ENCODE data around the gene SLC29A2. TPM values are rescaled to one million over a fixed set of nuclear protein-coding genes. Genes with fewer than 3 reads are reported as not detected.
"Not testable (repeated sequence)": the region's sequence is repeated elsewhere in the genome, so short reads cannot be mapped to it uniquely, and the experiment has no call there.

The SLC29A2 gene
- total RNA-seq, 1 donor from 2014 or later: 5.7 TPM

DNA sequence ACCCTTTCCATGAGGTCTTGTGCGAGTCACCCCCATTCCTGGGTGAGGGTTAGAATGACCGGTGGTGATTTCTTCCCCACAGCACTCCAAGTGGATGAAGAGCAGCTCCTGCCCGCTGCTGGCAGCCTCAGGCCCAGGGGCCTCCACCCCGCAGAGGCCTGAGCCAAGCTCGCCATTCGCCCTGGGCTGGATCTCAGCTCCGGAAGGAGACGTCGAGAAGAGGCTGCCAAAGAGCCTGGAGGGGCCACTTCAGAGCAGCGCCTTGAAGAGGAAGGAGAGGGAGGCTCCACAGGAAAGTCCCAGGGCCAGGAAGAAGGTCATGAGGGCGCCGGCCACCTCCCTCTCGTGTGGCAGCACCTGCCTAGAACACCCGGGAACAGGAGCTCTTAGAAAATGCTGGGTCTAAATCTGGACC is 8.4 kb downstream of the SLC29A2 start:
- Mint-ChIP-seq H3K4me1 (ENCODE audit: unreplicated experiment) (no peaks in the 10 kb centered on the region), H3K4me3 (ENCODE audit: unreplicated experiment) (no peak overlapping the region), H3K27me3 (ENCODE audit: unreplicated experiment) (peaks cover 10% of the 10 kb centered on the region), H3K36me3 (ENCODE audit: low read depth, unreplicated experiment) (peaks cover 8% of the 10 kb centered on the region), H3K9me3 (ENCODE audit: unreplicated experiment) (no peaks in the 10 kb centered on the region), H3K27ac (ENCODE audit: unreplicated experiment) (no peak overlapping the region)
- TF ChIP-seq, protein P1, sequence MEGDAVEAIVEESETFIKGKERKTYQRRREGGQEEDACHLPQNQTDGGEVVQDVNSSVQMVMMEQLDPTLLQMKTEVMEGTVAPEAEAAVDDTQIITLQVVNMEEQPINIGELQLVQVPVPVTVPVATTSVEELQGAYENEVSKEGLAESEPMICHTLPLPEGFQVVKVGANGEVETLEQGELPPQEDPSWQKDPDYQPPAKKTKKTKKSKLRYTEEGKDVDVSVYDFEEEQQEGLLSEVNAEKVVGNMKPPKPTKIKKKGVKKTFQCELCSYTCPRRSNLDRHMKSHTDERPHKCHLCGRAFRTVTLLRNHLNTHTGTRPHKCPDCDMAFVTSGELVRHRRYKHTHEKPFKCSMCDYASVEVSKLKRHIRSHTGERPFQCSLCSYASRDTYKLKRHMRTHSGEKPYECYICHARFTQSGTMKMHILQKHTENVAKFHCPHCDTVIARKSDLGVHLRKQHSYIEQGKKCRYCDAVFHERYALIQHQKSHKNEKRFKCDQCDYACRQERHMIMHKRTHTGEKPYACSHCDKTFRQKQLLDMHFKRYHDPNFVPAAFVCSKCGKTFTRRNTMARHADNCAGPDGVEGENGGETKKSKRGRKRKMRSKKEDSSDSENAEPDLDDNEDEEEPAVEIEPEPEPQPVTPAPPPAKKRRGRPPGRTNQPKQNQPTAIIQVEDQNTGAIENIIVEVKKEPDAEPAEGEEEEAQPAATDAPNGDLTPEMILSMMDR (IDR thresholded peaks at IDR 0.05; ENCODE audit: unreplicated experiment): no peak
- no peak for DNase-seq (ENCODE audit: low spot score)

DNA sequence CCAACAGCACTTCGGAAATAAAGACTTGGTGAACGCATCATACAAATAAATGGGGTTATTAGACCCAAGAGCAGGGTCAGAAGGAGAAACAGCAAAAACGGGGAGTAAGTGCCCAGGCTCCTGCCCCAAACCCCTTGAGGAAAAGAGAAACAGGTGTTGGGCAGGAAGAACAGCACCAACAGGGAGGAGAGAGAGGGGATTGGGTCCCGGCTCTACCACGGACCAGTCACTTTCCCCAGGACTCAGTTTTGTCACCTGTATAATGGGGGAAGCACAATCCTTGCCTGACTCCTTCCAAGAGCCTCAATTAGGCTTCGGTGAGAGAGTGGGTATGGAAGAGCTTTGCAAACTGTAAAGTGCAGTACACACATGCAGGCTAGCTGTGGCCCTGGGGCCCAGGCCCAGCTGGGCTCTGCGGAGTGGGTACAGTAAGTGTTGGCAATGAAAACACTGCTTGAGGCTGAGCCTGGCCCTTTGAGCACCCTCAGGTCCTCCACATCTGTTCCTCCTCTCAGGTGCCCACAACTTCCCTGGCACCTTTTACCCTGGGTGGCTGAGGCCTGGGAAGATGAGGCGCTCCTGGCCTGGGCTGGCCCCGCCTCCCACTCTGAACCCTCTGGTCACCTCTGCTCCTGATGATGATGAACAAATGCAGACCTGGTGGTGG is 8.9 kb downstream of the SLC29A2 start:
- H3K27me3 Mint-ChIP-seq (ENCODE audit: unreplicated experiment): peaks cover 5% of the 10 kb centered on the region
- H3K4me3 Mint-ChIP-seq (ENCODE audit: unreplicated experiment): no peak overlapping the region
- DNase-seq (ENCODE audit: low spot score): no peak
- H3K4me1 Mint-ChIP-seq (ENCODE audit: unreplicated experiment): no peaks in the 10 kb centered on the region
- TF ChIP-seq, protein P1 (IDR thresholded peaks at IDR 0.05; ENCODE audit: unreplicated experiment): no peak
- no peak overlapping the region for H3K27ac Mint-ChIP-seq (ENCODE audit: unreplicated experiment)
- no peaks in the 10 kb centered on the region for H3K9me3 Mint-ChIP-seq (ENCODE audit: unreplicated experiment)
- H3K36me3 Mint-ChIP-seq (ENCODE audit: low read depth, unreplicated experiment): peaks cover 4% of the 10 kb centered on the region

DNA sequence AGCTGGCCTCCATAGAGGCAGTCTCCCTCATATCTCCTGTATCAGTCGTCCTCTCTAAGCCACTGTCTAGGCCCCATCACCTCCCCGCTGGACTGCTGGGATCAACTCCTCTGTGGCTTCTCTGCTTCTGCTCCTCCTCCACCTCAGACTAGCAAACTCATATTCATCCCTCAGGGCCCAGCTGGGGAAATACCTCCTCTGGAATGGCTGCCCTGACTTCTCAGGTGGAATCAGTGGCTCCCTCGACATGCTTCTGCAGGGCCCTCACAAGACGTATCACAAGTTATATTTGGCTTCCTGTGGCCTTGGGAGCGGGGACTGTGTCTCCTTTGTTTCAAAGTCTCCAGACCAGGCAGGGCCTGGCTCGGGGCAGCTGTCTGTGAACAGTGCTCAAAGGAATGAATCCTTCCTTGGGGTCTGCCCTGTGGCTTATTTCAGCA is 10.0 kb downstream of the SLC29A2 start:
- no peak overlapping the region for H3K4me3 Mint-ChIP-seq (ENCODE audit: unreplicated experiment)
- no peak overlapping the region for H3K27ac Mint-ChIP-seq (ENCODE audit: unreplicated experiment)
- no peaks in the 10 kb centered on the region for H3K9me3 Mint-ChIP-seq (ENCODE audit: unreplicated experiment)
- no peaks in the 10 kb centered on the region for H3K4me1 Mint-ChIP-seq (ENCODE audit: unreplicated experiment)
- TF ChIP-seq, protein P1 (IDR thresholded peaks at IDR 0.05; ENCODE audit: unreplicated experiment): no peak
- no peak for DNase-seq (ENCODE audit: low spot score)
- H3K36me3 Mint-ChIP-seq (ENCODE audit: low read depth, unreplicated experiment): peaks cover 4% of the 10 kb centered on the region
- H3K27me3 Mint-ChIP-seq (ENCODE audit: unreplicated experiment): peaks cover 3% of the 10 kb centered on the region

DNA sequence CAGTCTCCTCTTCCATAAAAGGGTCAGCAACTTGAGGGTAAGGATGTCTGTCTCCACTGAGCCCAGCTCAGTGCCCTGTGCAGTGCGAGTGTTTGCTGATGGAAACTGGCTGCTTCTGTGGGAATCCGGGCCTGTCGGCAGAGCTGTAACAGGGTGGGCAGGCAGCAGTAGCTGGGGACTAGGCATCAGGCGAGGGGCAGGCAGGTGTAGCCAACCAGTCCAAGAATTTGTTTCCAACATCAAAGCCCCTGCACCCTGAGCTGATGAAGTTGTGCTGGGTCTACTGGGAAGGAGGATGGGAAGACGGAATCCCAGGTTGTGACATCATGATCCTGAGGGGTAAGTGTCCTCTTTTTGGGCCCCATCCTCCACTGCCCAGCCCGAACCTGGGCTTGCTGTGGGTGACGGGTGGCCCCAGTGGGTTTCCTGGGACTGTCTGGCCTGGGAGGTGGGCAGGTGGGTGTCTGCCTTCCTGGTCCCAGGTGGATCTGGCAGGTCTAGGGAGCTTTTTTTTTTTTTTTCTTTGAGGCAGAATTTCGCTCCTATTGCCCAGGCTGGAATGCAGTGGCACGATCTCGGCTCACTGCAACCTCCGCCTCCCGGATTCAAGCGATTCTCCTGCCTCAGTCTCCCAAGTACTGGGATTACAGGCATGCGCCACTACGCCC is 11.0 kb downstream of the SLC29A2 start:
- H3K4me3 Mint-ChIP-seq (ENCODE audit: unreplicated experiment): no peak overlapping the region
- H3K4me1 Mint-ChIP-seq (ENCODE audit: unreplicated experiment): no peaks in the 10 kb centered on the region
- H3K9me3 Mint-ChIP-seq (ENCODE audit: unreplicated experiment): no peaks in the 10 kb centered on the region
- no peak for DNase-seq (ENCODE audit: low spot score)
- TF ChIP-seq, protein P1 (IDR thresholded peaks at IDR 0.05; ENCODE audit: unreplicated experiment): no peak
- H3K36me3 Mint-ChIP-seq (ENCODE audit: low read depth, unreplicated experiment): peaks cover 4% of the 10 kb centered on the region
- peaks cover 3% of the 10 kb centered on the region for H3K27me3 Mint-ChIP-seq (ENCODE audit: unreplicated experiment)
- H3K27ac Mint-ChIP-seq (ENCODE audit: unreplicated experiment): no peak overlapping the region

DNA sequence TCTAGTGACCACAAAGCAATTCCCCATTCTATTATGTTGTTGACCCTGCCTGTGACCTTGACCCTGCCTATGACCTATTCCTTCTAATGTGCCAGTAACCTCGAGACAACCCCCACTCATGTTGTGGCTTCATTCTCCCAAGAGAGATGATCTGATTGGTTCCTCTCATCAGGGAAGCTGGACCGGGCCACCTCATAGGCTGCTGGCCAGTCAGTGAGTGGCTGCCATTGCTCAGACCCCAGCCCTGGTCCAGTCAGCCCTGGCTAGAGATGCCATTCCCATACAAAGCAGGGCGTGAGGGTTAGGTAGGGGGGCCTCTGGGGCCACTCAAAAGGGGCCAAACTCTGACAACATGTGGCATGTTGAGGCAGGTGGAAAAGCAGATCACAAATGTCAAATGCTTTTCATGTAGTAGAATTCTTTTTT is 11.9 kb downstream of the SLC29A2 start:
- no peaks in the 10 kb centered on the region for H3K9me3 Mint-ChIP-seq (ENCODE audit: unreplicated experiment)
- peaks cover 4% of the 10 kb centered on the region for H3K36me3 Mint-ChIP-seq (ENCODE audit: low read depth, unreplicated experiment)
- no peak overlapping the region for H3K4me3 Mint-ChIP-seq (ENCODE audit: unreplicated experiment)
- no peaks in the 10 kb centered on the region for H3K4me1 Mint-ChIP-seq (ENCODE audit: unreplicated experiment)
- TF ChIP-seq, protein P1 (IDR thresholded peaks at IDR 0.05; ENCODE audit: unreplicated experiment): no peak
- H3K27me3 Mint-ChIP-seq (ENCODE audit: unreplicated experiment): peaks cover 3% of the 10 kb centered on the region
- DNase-seq (ENCODE audit: low spot score): no peak
- H3K27ac Mint-ChIP-seq (ENCODE audit: unreplicated experiment): no peak overlapping the region

DNA sequence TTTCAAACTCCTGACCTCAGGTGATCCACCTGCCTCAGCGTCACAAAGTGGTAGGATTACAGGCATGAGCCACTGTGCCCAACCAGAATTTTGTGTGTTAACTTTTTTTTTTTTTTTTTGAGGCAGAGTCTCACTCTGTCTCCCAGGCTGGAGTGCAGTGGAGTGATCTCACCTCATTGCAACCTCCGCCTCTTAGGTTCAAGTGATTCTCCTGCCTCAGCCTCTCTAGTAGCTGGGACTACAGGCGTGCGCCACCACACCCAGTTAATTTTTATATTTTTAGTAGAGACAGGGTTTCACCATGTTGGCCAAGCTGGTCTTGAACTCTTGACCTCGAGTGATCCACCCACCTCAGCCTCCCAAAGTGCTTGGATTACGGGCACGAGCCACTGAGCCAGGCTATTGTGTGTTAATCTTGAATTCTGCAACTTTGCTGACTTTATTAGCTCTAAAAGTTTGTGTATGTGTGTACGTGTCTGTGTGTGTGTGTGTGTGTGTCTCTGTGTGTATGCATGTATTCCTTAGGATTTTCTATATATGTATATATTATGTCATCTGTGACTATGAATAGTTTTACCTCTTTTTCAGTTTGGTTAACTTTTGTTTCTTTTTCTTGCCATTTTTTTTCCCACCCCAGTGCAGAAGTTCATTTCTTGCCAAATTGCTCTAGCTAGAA is 20.9 kb downstream of the SLC29A2 start:
- not testable (repeated sequence) for H3K4me1 Mint-ChIP-seq (ENCODE audit: unreplicated experiment); DNase-seq (ENCODE audit: low spot score); H3K4me3 Mint-ChIP-seq (ENCODE audit: unreplicated experiment); H3K27me3 Mint-ChIP-seq (ENCODE audit: unreplicated experiment); H3K9me3 Mint-ChIP-seq (ENCODE audit: unreplicated experiment); H3K36me3 Mint-ChIP-seq (ENCODE audit: low read depth, unreplicated experiment); H3K27ac Mint-ChIP-seq (ENCODE audit: unreplicated experiment)
